Body of pancreas (tissue), 4 donors: ENCODE measurements around the gene SLC25A33. TPM values are rescaled to one million over a fixed set of nuclear protein-coding genes. Genes with fewer than 3 reads are reported as not detected.

ENCODE experiments used
- ATAC-seq: fragments of 150-250 bp; one replicate; pipeline ENCODE4 v1.9.1; 2016
- DNase-seq, 4 donors: peaks; one replicate each; pipeline ENCODE4 v3.0.0-alpha.2; 2019
- H3K27ac ChIP-seq, 4 donors: fragments of 200-600 bp; sonication (generic); 1 replicate in 3 of 4; 2 replicates in 1 of 4; pipeline versions ENCODE4 v1.5.1 to v1.6.1; 2016 to 2019; ENCODE audit warnings: mild to moderate bottlenecking in 1 of 4, mixed read lengths in 1 of 4, moderate library complexity in 1 of 4
- H3K27me3 ChIP-seq, 2 donors: fragments of 200-600 bp; sonication (generic); one replicate each; pipeline ENCODE4 v1.6.0; 2016; ENCODE audit warnings: mild to moderate bottlenecking in 1 of 2
- H3K36me3 ChIP-seq, 2 donors: fragments of 200-600 bp; sonication (generic); replicated peaks in 1 of 2; 2 replicates each; pipeline ENCODE4 v1.5.1; 2016; ENCODE audit warnings: low read depth in 2 of 2; ENCODE audit not compliant: insufficient read depth in 1 of 2
- H3K4me1 ChIP-seq: fragments of 200-600 bp; sonication (generic); one replicate; pipeline ENCODE4 v1.6.0; 2016
- H3K4me3 ChIP-seq, 2 donors: fragments of 200-600 bp; sonication (generic); 1 replicate in 1 of 2; 2 replicates in 1 of 2; pipeline ENCODE4 v1.5.1; 2016 to 2019
- H3K9me3 ChIP-seq, 3 donors: fragments of 200-600 bp; sonication (generic); 1 replicate in 2 of 3; 2 replicates in 1 of 3; pipeline ENCODE4 v1.5.1; 2016
- POLR2A ChIP-seq, 3 donors: fragments of 450-650 bp; IDR thresholded peaks; one replicate each; pipeline ENCODE4 v1.6.1; 2016; ENCODE audit warnings: antibody characterized with exemption in 3 of 3, mild to moderate bottlenecking in 2 of 3
- WGBS, 2 donors: methylation state at CpG; one replicate each; pipeline ENCODE4 v1.1.5; 2017; 5-methylcytosine and 5-hydroxymethylcytosine counted together
- intact Hi-C: fragments of 100-400 bp; cut with DNase I; formaldehyde crosslinking; loops from one replicate; pipeline ENCODE4 v1.15.1; 2023
- total RNA-seq, 2 donors: library from RNA; depleted of rRNA; stranded (reverse); fragments of >200 nt; gene quantifications; one replicate each; pipeline ENCODE4 v1.1.0, GENCODE V29; 2016
- TF ChIP-seq, protein P1 (sequence below), 7 experiments: fragments of 450-650 bp in 4 of 7; fragments of 200-600 bp in 3 of 7; sonication (generic) in 3 of 7; IDR thresholded peaks; one replicate each; pipeline ENCODE4 v1.5.1; 2016 to 2019; ENCODE audit warnings: antibody characterized with exemption in 7 of 7

Gene SLC25A33
- total RNA-seq, 2 donors from 2014 or later = 1.0 to 2.0 TPM

DNA sequence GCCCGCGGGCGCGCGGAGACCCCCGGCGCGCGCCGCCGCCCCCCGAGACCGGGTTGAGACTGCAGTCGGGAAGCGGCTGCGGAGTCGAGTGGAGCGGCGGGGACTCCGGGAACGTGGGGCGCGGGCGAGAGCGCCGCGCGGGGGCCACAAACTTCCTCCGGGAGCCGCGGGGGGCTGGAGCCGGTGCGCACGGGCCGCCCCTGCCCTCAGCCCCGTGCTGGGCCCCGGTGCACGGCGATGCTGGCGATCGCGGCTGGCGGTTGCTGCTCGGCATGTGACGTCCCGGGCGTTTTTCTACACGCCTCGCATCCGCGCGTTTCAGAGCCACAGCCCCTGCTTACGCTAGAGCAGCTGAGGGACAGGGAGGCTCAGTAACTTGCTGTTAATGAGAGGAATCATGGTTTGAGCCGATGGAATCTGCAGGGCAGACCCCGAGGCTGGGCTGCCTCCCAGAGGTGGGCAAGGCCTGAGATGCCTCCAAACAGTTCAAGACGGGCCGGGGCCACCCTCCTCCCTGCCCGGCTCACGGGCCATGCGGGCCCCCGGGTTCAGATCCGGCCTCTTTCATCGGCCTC, 50.0 kb downstream of the SLC25A33 start:
- ATAC-seq = peak; percentile 8
- TF ChIP-seq, protein P1, sequence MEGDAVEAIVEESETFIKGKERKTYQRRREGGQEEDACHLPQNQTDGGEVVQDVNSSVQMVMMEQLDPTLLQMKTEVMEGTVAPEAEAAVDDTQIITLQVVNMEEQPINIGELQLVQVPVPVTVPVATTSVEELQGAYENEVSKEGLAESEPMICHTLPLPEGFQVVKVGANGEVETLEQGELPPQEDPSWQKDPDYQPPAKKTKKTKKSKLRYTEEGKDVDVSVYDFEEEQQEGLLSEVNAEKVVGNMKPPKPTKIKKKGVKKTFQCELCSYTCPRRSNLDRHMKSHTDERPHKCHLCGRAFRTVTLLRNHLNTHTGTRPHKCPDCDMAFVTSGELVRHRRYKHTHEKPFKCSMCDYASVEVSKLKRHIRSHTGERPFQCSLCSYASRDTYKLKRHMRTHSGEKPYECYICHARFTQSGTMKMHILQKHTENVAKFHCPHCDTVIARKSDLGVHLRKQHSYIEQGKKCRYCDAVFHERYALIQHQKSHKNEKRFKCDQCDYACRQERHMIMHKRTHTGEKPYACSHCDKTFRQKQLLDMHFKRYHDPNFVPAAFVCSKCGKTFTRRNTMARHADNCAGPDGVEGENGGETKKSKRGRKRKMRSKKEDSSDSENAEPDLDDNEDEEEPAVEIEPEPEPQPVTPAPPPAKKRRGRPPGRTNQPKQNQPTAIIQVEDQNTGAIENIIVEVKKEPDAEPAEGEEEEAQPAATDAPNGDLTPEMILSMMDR (IDR thresholded peaks at IDR 0.05) = no peak
- no peak for TF ChIP-seq POLR2A (IDR thresholded peaks at IDR 0.05)
- no peaks in the 10 kb centered on the region for H3K9me3 ChIP-seq
- intact Hi-C loops = no loop called here
- H3K36me3 ChIP-seq = no peaks in the 10 kb centered on the region
- no peaks in the 10 kb centered on the region for H3K27me3 ChIP-seq
- H3K4me1 ChIP-seq = peaks cover 28% of the 10 kb centered on the region
- H3K4me3 ChIP-seq = peak overlapping the region; percentile 28 to 65
- peak in 3 of 4 donors; percentile 39 to 43 (median 43) for DNase-seq
- WGBS, 2 donors = 1% methylated on average over 17 to 47 of the region's 63 CpGs
- H3K27ac ChIP-seq = peak overlapping the region; percentile 37 to 70 (median 60)

DNA sequence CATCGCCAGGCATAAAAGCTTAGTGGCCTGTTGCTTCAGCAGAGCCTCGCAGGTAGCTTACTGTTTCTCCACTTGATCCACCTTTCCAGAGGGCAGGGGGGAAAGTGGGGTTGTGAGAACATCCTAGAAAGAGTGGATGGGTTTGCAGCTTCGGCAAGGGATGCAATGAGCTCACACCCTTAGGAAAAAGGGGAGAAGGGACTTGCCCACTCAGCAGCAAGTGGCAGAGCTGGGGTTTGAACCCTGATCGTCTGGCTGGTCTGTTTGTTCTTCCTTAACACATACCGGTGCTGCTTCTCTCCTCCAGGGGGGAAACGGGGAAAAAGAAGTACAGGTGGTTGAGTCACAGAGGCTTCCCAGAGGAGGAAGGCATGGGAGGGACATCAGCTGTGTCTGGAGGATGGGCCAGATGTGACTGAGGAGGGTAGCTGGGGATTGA, 50.5 kb downstream of the SLC25A33 start:
- H3K9me3 ChIP-seq = no peaks in the 10 kb centered on the region
- WGBS, 2 donors = 9 to 21% methylated on average over 6 of the region's 6 CpGs
- TF ChIP-seq POLR2A (IDR thresholded peaks at IDR 0.05) = no peak
- TF ChIP-seq, protein P1 (IDR thresholded peaks at IDR 0.05) = no peak
- no peaks in the 10 kb centered on the region for H3K27me3 ChIP-seq
- peak overlapping the region in 3 of 4 donors; percentile 37 to 70 (median 62) for H3K27ac ChIP-seq
- no peak for ATAC-seq
- peaks cover 28% of the 10 kb centered on the region for H3K4me1 ChIP-seq
- H3K36me3 ChIP-seq = no peaks in the 10 kb centered on the region
- H3K4me3 ChIP-seq = peak overlapping the region; percentile 28 to 65
- intact Hi-C loops = no loop called here
- DNase-seq = no peak

- H3K4me3 ChIP-seq = no peak overlapping the region
- no peak for TF ChIP-seq POLR2A (IDR thresholded peaks at IDR 0.05)
- TF ChIP-seq, protein P1 (IDR thresholded peaks at IDR 0.05) = no peak
- no peak overlapping the region for H3K27ac ChIP-seq
- intact Hi-C loops = no loop called here
- DNase-seq = no peak
- no peaks in the 10 kb centered on the region for H3K27me3 ChIP-seq
- H3K4me1 ChIP-seq = peaks cover 28% of the 10 kb centered on the region
- no peaks in the 10 kb centered on the region for H3K36me3 ChIP-seq
- ATAC-seq = no peak
- H3K9me3 ChIP-seq = no peaks in the 10 kb centered on the region
- WGBS, 2 donors = 40 to 56% methylated on average over 2 to 7 of the region's 7 CpGs
These were observed 50.9 kb downstream of the SLC25A33 start for GRCh38 chr1:9590201-9590600.

DNA sequence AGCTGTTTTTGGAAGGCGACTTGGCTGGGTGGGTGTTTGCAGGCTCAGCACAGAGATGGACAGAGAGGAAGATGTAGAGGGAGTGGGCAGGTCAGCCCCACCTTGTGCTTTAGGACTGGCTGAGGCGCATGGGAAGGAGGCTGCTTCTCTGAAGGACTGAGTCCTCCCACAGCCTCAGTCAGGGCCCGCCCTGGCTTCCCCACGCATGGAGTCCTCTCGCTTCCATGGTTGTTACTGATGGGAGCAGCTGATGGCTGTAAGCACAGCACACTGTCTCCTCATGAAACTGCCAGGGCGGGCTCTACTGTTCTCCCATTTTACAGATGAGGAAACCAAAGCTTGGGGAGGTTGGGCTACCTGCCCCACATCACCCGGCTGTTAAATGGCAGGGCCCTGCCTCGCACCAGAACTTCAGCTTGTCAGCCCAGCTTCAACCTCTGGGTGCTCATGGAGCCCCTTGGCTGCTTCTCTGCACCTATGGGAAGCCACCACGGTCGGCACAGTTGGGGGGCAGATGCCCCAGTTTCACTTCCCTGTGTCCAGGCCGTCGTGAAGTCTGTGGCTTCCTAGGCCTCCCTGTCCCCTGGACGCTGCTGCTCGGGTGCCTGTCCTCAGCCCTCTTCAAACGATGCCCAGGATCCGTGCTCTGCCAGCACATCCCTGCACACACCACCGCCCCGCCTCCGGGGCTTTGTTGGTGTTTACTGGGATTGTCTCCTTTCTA, 51.8 kb downstream of the SLC25A33 start:
- no peaks in the 10 kb centered on the region for H3K36me3 ChIP-seq
- 79 to 85% methylated on average over 11 to 19 of the region's 19 CpGs for WGBS, 2 donors
- intact Hi-C loops = no loop called here
- no peak for ATAC-seq
- no peak for TF ChIP-seq POLR2A (IDR thresholded peaks at IDR 0.05)
- TF ChIP-seq, protein P1 (IDR thresholded peaks at IDR 0.05) = no peak
- DNase-seq = no peak
- no peak overlapping the region for H3K4me3 ChIP-seq
- no peaks in the 10 kb centered on the region for H3K9me3 ChIP-seq
- H3K27me3 ChIP-seq = no peaks in the 10 kb centered on the region
- no peak overlapping the region for H3K27ac ChIP-seq
- peaks cover 31% of the 10 kb centered on the region for H3K4me1 ChIP-seq
